NCI-H2227 (cell line): ENCODE measurements around the gene MRPL55.
"Not testable (repeated sequence)": the region's sequence is repeated elsewhere in the genome, so short reads cannot be mapped to it uniquely, and the experiment has no call there.

ENCODE experiments used
- DNase-seq: peaks from one replicate; lab custom pipeline; 2025; ENCODE audit not compliant: unreplicated experiment; lab: John Stamatoyannopoulos, UW

MRPL55 gene

GRCh38 chr1:228125185-228125584, 16.1 kb upstream of the MRPL55 start:
- no peak for DNase-seq

- no peak for DNase-seq
Observed at GRCh38 chr1:228123505-228123904, 14.4 kb upstream of the MRPL55 start.

- no peak for DNase-seq
Observed at GRCh38 chr1:228122921-228123441, 13.9 kb upstream of the MRPL55 start.

- DNase-seq, result no peak
Observed at GRCh38 chr1:228120857-228121489, 11.9 kb upstream of the MRPL55 start.

GRCh38 chr1:228120351-228120750, 11.3 kb upstream of the MRPL55 start:
- no peak for DNase-seq

GRCh38 chr1:228118040-228118439, 8.9 kb upstream of the MRPL55 start:
- DNase-seq, result peak; percentile 14

GRCh38 chr1:228117335-228117734, 8.2 kb upstream of the MRPL55 start:
- no peak for DNase-seq

- no peak for DNase-seq
Observed at GRCh38 chr1:228114827-228115226, 5.7 kb upstream of the MRPL55 start.

GRCh38 chr1:228112617-228113016, 3.5 kb upstream of the MRPL55 start:
- no peak for DNase-seq

GRCh38 chr1:228112167-228112566, 3.1 kb upstream of the MRPL55 start:
- no peak for DNase-seq

GRCh38 chr1:228111315-228111714, 2.2 kb upstream of the MRPL55 start:
- not testable (repeated sequence) for DNase-seq

GRCh38 chr1:228110556-228110955, 1.5 kb upstream of the MRPL55 start:
- DNase-seq, result no peak

GRCh38 chr1:228109962-228110488, 926 bp upstream of the MRPL55 start:
- DNase-seq, result peak; percentile 52

GRCh38 chr1:228108742-228109072, 392 bp downstream of the MRPL55 start:
- DNase-seq, result no peak

- no peak for DNase-seq
Observed at GRCh38 chr1:228108055-228108690, 926 bp downstream of the MRPL55 start.

- DNase-seq, result no peak
Observed at GRCh38 chr1:228107636-228108035, 1.5 kb downstream of the MRPL55 start.

GRCh38 chr1:228106800-228107054, 2.4 kb downstream of the MRPL55 start:
- no peak for DNase-seq

GRCh38 chr1:228105996-228106799, 2.9 kb downstream of the MRPL55 start:
- DNase-seq, result no peak

- no peak for DNase-seq
Observed at GRCh38 chr1:228105270-228105995, 3.7 kb downstream of the MRPL55 start.

GRCh38 chr1:228104526-228105269, 4.4 kb downstream of the MRPL55 start:
- no peak for DNase-seq
